HCT116 (cell line): ENCODE data around the gene CENPB. TPM values are rescaled to one million over a fixed set of nuclear protein-coding genes. Genes with fewer than 3 reads are reported as not detected.

Experiments
- ATAC-seq: fragments of 200-7000 bp; cut with Tn5 transposase; 2 replicates; pipeline ENCODE4 v1.9.1; 2020; ENCODE audit warnings: mild to moderate bottlenecking, moderate library complexity
- BruUV-seq: library from RNA; stranded (reverse); fragments of 400-500 nt; replicated peaks from 2 replicates; lab custom pipeline; 2021; lab: Mats Ljungman, UMichigan
- CTCF ChIA-PET: fragments of 300-600 bp; sonication (Branson Sonifier 250); formaldehyde crosslinking; loops from one replicate; lab custom pipeline; 2021; ENCODE audit warnings: antibody characterized with exemption; lab: Charles Lee
- POLR2A ChIA-PET: fragments of 300-600, 350-600 bp; sonication (Branson Sonifier 250); formaldehyde crosslinking; loops from one replicate; lab custom pipeline; 2021; ENCODE audit warnings: antibody characterized with exemption; lab: Charles Lee
- RAD21 ChIA-PET, 2 experiments: fragments of 300-600 bp; sonication (Branson Sonifier 250); formaldehyde crosslinking; loops; one replicate each; lab custom pipeline; 2023; ENCODE audit warnings: low total read pairs in 2 of 2; ENCODE audit not compliant: uncharacterized antibody in 2 of 2, unreplicated experiment in 2 of 2, low non-redundant PET in 1 of 2; lab: Charles Lee
- DNase-seq: peaks from one replicate; pipeline ENCODE4 v3.0.0-alpha.2; 2010; ENCODE audit warnings: low read depth, low spot score
- H2AFZ ChIP-seq: fragments of 200-600 bp; shearing (Covaris generic), sonication (generic); 2 replicates; pipeline ENCODE4 v1.6.1; 2017; ENCODE audit warnings: low read depth, mixed run types, mixed read lengths, antibody characterized with exemption, low read length; ENCODE audit not compliant: poor library complexity, severe bottlenecking
- H3K27ac ChIP-seq: 2 replicates; pipeline ENCODE4 v1.5.1; 2012; ENCODE audit warnings: low read depth, low read length
- H3K27me3 ChIP-seq: fragments of 200-600 bp; sonication (generic); 2 replicates; pipeline ENCODE4 v1.6.1; 2016; ENCODE audit warnings: mixed run types, low read length, mixed read lengths; ENCODE audit not compliant: insufficient read depth
- H3K36me3 ChIP-seq, 2 experiments: fragments of 200-500 bp in 1 of 2; fragments of 200-600 bp in 1 of 2; sonication (Bioruptor generic) in 1 of 2; sonication (generic) in 1 of 2; 2 replicates each; pipeline versions ENCODE4 v1.5.1 to v1.6.1; 2014 to 2016; ENCODE audit warnings: low read length in 2 of 2, inconsistent platforms in 1 of 2, mixed read lengths in 1 of 2, mixed run types in 1 of 2; ENCODE audit not compliant: insufficient read depth in 2 of 2, control insufficient read depth in 1 of 2
- H3K4me1 ChIP-seq, 2 experiments: fragments of 200-600 bp in 1 of 2; sonication (generic) in 1 of 2; 2 replicates each; pipeline versions ENCODE4 v1.5.1 to v1.6.1; 2012 to 2017; ENCODE audit warnings: low read length in 2 of 2, inconsistent platforms in 1 of 2, mild to moderate bottlenecking in 1 of 2, mixed read lengths in 1 of 2, mixed run types in 1 of 2, moderate library complexity in 1 of 2; ENCODE audit not compliant: insufficient read depth in 2 of 2, control insufficient read depth in 1 of 2
- H3K4me2 ChIP-seq: fragments of 200-600 bp; sonication (generic); 2 replicates; pipeline ENCODE4 v1.6.1; 2017; ENCODE audit warnings: mixed run types, low read length, mixed read lengths
- H3K4me3 ChIP-seq, 2 experiments: fragments of 200-600 bp in 1 of 2; sonication (generic) in 1 of 2; replicated peaks in 1 of 2; 2 replicates each; pipeline ENCODE4 v1.5.1; 2011 to 2016; ENCODE audit warnings: low read length in 2 of 2, control low read depth in 1 of 2, low read depth in 1 of 2, mild to moderate bottlenecking in 1 of 2, mixed read lengths in 1 of 2, mixed run types in 1 of 2
- H3K79me2 ChIP-seq: fragments of 200-600 bp; sonication (generic); 2 replicates; pipeline ENCODE4 v1.6.1; 2017; ENCODE audit warnings: mild to moderate bottlenecking, mixed run types, low read length, moderate library complexity, mixed read lengths; ENCODE audit not compliant: insufficient read depth
- H3K9ac ChIP-seq: fragments of 200-600 bp; sonication (generic); 2 replicates; pipeline ENCODE4 v1.6.1; 2016; ENCODE audit warnings: low read length, mixed read lengths
- H3K9me2 ChIP-seq: fragments of 200-600 bp; sonication (generic), shearing (Covaris generic); 2 replicates; pipeline ENCODE4 v1.6.1; 2017; ENCODE audit warnings: mixed run types, mild to moderate bottlenecking, moderate library complexity; ENCODE audit not compliant: insufficient read depth
- H3K9me3 ChIP-seq, 2 experiments: fragments of 200-500 bp in 1 of 2; fragments of 200-600 bp in 1 of 2; sonication (Bioruptor generic) in 1 of 2; sonication (generic) in 1 of 2; 2 replicates each; pipeline ENCODE4 v1.6.1; 2014 to 2017; ENCODE audit warnings: low read length in 2 of 2, mixed read lengths in 2 of 2, inconsistent platforms in 1 of 2, low read depth in 1 of 2, mild to moderate bottlenecking in 1 of 2, mixed run types in 1 of 2, moderate library complexity in 1 of 2; ENCODE audit not compliant: control insufficient read depth in 1 of 2, insufficient read depth in 1 of 2
- H4K20me1 ChIP-seq: fragments of 200-600 bp; sonication (generic), shearing (Covaris generic); 2 replicates; pipeline ENCODE4 v1.6.1; 2017; ENCODE audit warnings: mixed run types, mild to moderate bottlenecking, moderate library complexity; ENCODE audit not compliant: insufficient read depth
- CBX3 ChIP-seq: IDR thresholded peaks from 2 replicates; pipeline ENCODE4 v1.6.1; 2012; ENCODE audit warnings: low read depth
- CTCF ChIP-seq, 3 experiments: fragments of 200-600 bp in 1 of 3; sonication (generic) in 1 of 3; IDR thresholded peaks in 2 of 3; conservative IDR thresholded peaks in 1 of 3; 2 replicates each; pipeline ENCODE4 v1.5.1; 2012 to 2017; ENCODE audit warnings: low read depth in 2 of 3, low read length in 2 of 3, antibody characterized with exemption in 1 of 3, borderline replicate concordance in 1 of 3, control low read depth in 1 of 3, mild to moderate bottlenecking in 1 of 3, mixed read lengths in 1 of 3, mixed run types in 1 of 3, moderate library complexity in 1 of 3; ENCODE audit not compliant: insufficient read depth in 1 of 3
- POLR2AphosphoS5 ChIP-seq: IDR thresholded peaks from 2 replicates; pipeline ENCODE4 v1.6.1; 2011; ENCODE audit warnings: mild to moderate bottlenecking, low read depth, low read length, moderate library complexity
- RAD21 ChIP-seq: IDR thresholded peaks from 2 replicates; pipeline ENCODE4 v1.6.1; 2012; ENCODE audit warnings: low read depth, mild to moderate bottlenecking
- SP1 ChIP-seq: IDR thresholded peaks from 2 replicates; pipeline ENCODE4 v1.6.1; 2012; ENCODE audit warnings: low read depth
- TCF7L2 ChIP-seq: IDR thresholded peaks from 2 replicates; pipeline ENCODE4 v1.7.0; 2011; ENCODE audit warnings: borderline replicate concordance, inconsistent platforms; ENCODE audit not compliant: insufficient read depth, insufficient read length; ENCODE audit errors: extremely low read depth
- ZBTB33 ChIP-seq: IDR thresholded peaks from 2 replicates; pipeline ENCODE4 v1.6.1; 2011; ENCODE audit warnings: mild to moderate bottlenecking, low read length, moderate library complexity; ENCODE audit not compliant: insufficient replicate concordance; ENCODE audit errors: extremely low read depth
- ZNF274 ChIP-seq: fragments of 200-500 bp; sonication (Bioruptor generic); IDR thresholded peaks from 2 replicates; pipeline ENCODE4 v1.6.1; 2014; ENCODE audit warnings: mild to moderate bottlenecking, low read depth, low read length, inconsistent platforms
- intact Hi-C: fragments of 100-400 bp; cut with micrococcal nuclease; formaldehyde crosslinking; loops from 2 replicates; pipeline ENCODE4 v1.10.0; 2022
- total RNA-seq: library from RNA; stranded (reverse); gene quantifications from one replicate; pipeline ENCODE4 v1.2.1, GENCODE V29; 2021; ENCODE audit not compliant: unreplicated experiment

CENPB gene
- total RNA-seq, 1 experiment from 2014 or later = 67.2 TPM

GRCh38 chr20:3749689-3750531, 36.6 kb downstream of the CENPB start:
- Histone ChIP-seq H3K9me2 (no peaks in the 10 kb centered on the region), H3K4me3 (no peak overlapping the region), H3K36me3 (peaks cover 4 to 8% of the 10 kb centered on the region in 2 experiments; a peak in 3 of 4 replicates), H3K27ac (no peak overlapping the region), H4K20me1 (no peaks in the 10 kb centered on the region), H3K79me2 (no peaks in the 10 kb centered on the region), H3K9me3 (no peaks in the 10 kb centered on the region), H3K4me2 (no peak overlapping the region), H3K4me1 (peaks cover 3 to 15% of the 10 kb centered on the region in 2 experiments; a peak in 3 of 4 replicates), H3K9ac (no peak overlapping the region), H3K27me3 (no peaks in the 10 kb centered on the region), H2AFZ (no peak overlapping the region)
- peak; percentile 70 for ATAC-seq
- peak; percentile 75 to 92 (median 91) for TF ChIP-seq CTCF (IDR thresholded peaks at IDR 0.05 in 2 of 3, conservative IDR thresholded peaks at IDR 0.05 in 1 of 3; ENCODE audit: borderline replicate concordance in 1 of 3, insufficient read depth in 1 of 3, low read depth in 2 of 3, low read length in 2 of 3)
- no peak for TF ChIP-seq TCF7L2
- RAD21 ChIA-PET = interaction anchor here in 1 of 2 experiments (0.9 to 1.0 kb wide), 2 partner anchors 33 to 34 kb away, joined by 3 read pairs; no protein-coding TSS in a partner anchor
- DNase-seq = no peak
- POLR2A ChIA-PET = no interaction called here
- intact Hi-C loops = no loop called here
- no TSS peak for BruUV-seq
- CTCF ChIA-PET = interaction anchor here (0.6 to 3.8 kb wide), 5 partner anchors 18 to 69 kb away, joined by 3 to 9 read pairs (median 5); partner anchors contain the start of gene ADISSP

GRCh38 chr20:3749087-3749688, 37.4 kb downstream of the CENPB start:
- H4K20me1 ChIP-seq = no peaks in the 10 kb centered on the region
- no peaks in the 10 kb centered on the region for H3K27me3 ChIP-seq
- H3K36me3 ChIP-seq = peaks cover 0 to 8% of the 10 kb centered on the region in 2 experiments; a peak in 2 of 4 replicates
- no peak overlapping the region for H3K4me3 ChIP-seq
- intact Hi-C loops = no loop called here
- no peaks in the 10 kb centered on the region for H3K9me3 ChIP-seq
- no peak overlapping the region for H3K9ac ChIP-seq
- H3K79me2 ChIP-seq = no peaks in the 10 kb centered on the region
- H3K9me2 ChIP-seq = no peaks in the 10 kb centered on the region
- RAD21 ChIA-PET = interaction anchor here in 1 of 2 experiments (0.9 to 1.0 kb wide), 2 partner anchors 33 kb away, joined by 3 read pairs; no protein-coding TSS in a partner anchor
- no peak overlapping the region for H3K4me2 ChIP-seq
- H3K27ac ChIP-seq = no peak overlapping the region
- ATAC-seq (no peak), DNase-seq (no peak)
- peaks cover 9 to 20% of the 10 kb centered on the region in 2 experiments for H3K4me1 ChIP-seq
- CTCF ChIA-PET = interaction anchor here (1.0 to 3.8 kb wide), 6 partner anchors 19 to 38 kb away, joined by 3 to 9 read pairs (median 4); partner anchors contain the start of genes ADISSP and SPEF1
- no peak overlapping the region for H2AFZ ChIP-seq
- no TSS peak for BruUV-seq
- POLR2A ChIA-PET = no interaction called here
- TF ChIP-seq RAD21 (no peak), ZNF274 (no peak), ZBTB33 (no peak), CBX3 (no peak), CTCF (IDR thresholded peaks at IDR 0.05 in 2 of 3, conservative IDR thresholded peaks at IDR 0.05 in 1 of 3; ENCODE audit: borderline replicate concordance in 1 of 3, insufficient read depth in 1 of 3, low read depth in 2 of 3, low read length in 2 of 3) (no peak), SP1 (no peak), POLR2AphosphoS5 (no peak)
